ENCODE data around the gene GAB2. TPM values are rescaled to one million over a fixed set of nuclear protein-coding genes. Genes with fewer than 3 reads are reported as not detected.
"Not testable (repeated sequence)": the region's sequence is repeated elsewhere in the genome, so short reads cannot be mapped to it uniquely, and the experiment has no call there.

The GAB2 gene
- total RNA-seq, 4 donors from 2014 or later = 22.5 to 32.8 (median 30.1) TPM

DNA sequence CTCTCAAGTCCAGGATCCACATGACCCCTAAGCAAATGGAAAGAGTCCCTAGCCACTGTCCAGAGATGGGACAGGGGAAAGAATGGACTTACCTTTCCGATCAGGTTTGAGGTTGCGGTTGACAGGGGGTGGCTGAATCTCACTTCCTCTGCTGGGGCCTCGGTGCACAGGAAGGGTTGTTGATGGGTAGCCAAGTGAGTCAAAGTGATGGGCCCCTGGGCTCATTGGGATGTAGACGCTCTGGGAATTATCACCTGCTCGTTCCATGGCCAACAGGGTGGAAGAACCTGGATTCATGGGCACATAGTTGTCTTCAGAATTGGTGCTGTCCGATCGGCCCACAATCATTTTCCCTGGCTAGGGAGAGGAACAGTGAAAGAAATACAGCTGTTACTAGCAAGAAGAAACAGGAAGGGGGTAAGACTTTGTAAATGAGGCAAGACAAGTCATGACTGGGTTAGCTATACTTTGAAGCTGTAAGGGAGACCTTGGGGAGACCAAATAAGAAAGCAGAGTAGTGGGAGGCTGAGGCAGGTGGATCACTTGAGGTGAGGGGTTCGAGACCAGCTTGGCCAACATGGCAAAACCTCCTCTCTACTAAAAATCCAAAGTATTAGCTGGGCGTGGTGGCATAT, 194.2 kb downstream of the GAB2 start:
- WGBS, 2 donors = 90 to 93% methylated on average over 9 of the region's 9 CpGs
- DNase-seq (ENCODE audit: low spot score in 2 of 2) = no peak
- H3K4me3 ChIP-seq (ENCODE audit: low read depth, poor library complexity, severe bottlenecking) = no peak overlapping the region
- TF ChIP-seq POLR2A (IDR thresholded peaks at IDR 0.05) = no peak
- TF ChIP-seq, protein P1, sequence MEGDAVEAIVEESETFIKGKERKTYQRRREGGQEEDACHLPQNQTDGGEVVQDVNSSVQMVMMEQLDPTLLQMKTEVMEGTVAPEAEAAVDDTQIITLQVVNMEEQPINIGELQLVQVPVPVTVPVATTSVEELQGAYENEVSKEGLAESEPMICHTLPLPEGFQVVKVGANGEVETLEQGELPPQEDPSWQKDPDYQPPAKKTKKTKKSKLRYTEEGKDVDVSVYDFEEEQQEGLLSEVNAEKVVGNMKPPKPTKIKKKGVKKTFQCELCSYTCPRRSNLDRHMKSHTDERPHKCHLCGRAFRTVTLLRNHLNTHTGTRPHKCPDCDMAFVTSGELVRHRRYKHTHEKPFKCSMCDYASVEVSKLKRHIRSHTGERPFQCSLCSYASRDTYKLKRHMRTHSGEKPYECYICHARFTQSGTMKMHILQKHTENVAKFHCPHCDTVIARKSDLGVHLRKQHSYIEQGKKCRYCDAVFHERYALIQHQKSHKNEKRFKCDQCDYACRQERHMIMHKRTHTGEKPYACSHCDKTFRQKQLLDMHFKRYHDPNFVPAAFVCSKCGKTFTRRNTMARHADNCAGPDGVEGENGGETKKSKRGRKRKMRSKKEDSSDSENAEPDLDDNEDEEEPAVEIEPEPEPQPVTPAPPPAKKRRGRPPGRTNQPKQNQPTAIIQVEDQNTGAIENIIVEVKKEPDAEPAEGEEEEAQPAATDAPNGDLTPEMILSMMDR (IDR thresholded peaks at IDR 0.05) = no peak
- intact Hi-C loops (cut with DNase I; ENCODE audit: low total_unique reads) = loop anchor here (10.0 kb wide), 1 partner anchor 341 kb away; no protein-coding TSS in a partner anchor

DNA sequence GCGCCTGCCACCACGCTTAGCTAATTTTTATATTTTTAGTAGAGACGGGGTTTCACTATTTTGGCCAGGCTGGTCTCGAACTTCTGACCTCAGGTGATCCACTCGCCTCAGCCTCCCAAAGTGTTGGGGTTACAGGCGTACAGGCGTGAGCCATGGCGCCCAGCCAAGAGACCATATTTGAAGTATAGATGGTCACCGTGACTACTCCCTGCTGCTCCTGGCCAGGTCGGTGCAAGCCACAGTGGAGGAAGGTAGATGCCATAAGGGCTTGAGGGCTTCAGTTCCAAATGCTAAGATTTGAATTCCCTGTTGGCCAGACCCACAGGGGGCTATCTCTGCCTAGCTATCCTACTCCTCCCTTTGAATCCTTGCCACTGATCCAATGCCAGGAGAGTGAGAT, 194.9 kb downstream of the GAB2 start:
- H3K4me3 ChIP-seq (ENCODE audit: low read depth, poor library complexity, severe bottlenecking); DNase-seq (ENCODE audit: low spot score in 2 of 2): not testable (repeated sequence)
- 78 to 86% methylated on average over 10 of the region's 10 CpGs for WGBS, 2 donors
- intact Hi-C loops (cut with DNase I; ENCODE audit: low total_unique reads) = loop anchor here (10.0 kb wide), 1 partner anchor 342 kb away; no protein-coding TSS in a partner anchor

DNA sequence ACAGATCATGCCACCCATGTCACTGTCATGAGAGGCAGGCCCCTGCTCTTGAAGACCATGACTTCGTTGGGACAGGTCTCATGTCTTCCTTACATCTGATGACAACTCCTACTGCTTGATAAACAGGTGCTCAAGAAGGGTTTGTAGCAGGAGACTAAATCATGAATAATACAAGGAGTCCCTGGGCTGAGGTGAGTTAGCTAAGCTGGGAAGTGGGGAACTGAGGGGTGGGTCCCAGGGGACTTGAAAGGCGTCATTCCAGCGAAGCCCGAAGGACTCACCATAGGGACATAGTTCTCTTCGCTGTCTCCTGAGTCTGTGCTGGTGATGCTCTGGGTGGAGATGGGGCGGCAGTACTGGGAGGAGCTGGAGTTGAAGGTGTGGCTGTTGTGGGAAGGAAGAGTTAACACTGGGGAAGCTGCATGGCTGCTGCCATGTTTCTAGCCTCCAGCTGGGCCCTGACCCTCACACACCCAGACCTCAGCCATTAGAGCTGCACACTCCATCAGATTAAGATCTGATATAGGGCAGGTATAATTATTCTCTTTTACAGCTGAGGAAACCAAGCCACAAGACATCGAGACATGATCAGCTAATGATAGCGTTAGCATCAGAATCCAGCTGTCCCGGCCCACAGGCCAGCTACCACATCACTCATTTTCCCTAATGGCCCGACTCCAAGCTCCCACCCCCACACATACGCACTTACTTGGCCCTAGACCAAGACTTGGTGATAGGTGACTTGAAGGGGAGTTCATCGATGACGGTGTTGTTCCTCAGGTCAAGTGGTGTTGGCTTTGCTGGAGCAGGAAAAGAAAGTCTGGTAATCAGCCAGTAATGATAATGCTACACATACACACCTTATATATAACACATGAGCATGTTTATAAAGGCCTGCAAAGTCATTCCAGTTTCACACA, 196.0 kb downstream of the GAB2 start:
- 86 to 89% methylated on average over 13 of the region's 13 CpGs for WGBS, 2 donors
- intact Hi-C loops (cut with DNase I; ENCODE audit: low total_unique reads) = loop anchor here (10.0 kb wide), 1 partner anchor 343 kb away; no protein-coding TSS in a partner anchor
- TF ChIP-seq, protein P1 (IDR thresholded peaks at IDR 0.05) = no peak
- TF ChIP-seq POLR2A (IDR thresholded peaks at IDR 0.05) = no peak
- DNase-seq (ENCODE audit: low spot score in 2 of 2) = no peak
- H3K4me3 ChIP-seq (ENCODE audit: low read depth, poor library complexity, severe bottlenecking) = no peak overlapping the region

DNA sequence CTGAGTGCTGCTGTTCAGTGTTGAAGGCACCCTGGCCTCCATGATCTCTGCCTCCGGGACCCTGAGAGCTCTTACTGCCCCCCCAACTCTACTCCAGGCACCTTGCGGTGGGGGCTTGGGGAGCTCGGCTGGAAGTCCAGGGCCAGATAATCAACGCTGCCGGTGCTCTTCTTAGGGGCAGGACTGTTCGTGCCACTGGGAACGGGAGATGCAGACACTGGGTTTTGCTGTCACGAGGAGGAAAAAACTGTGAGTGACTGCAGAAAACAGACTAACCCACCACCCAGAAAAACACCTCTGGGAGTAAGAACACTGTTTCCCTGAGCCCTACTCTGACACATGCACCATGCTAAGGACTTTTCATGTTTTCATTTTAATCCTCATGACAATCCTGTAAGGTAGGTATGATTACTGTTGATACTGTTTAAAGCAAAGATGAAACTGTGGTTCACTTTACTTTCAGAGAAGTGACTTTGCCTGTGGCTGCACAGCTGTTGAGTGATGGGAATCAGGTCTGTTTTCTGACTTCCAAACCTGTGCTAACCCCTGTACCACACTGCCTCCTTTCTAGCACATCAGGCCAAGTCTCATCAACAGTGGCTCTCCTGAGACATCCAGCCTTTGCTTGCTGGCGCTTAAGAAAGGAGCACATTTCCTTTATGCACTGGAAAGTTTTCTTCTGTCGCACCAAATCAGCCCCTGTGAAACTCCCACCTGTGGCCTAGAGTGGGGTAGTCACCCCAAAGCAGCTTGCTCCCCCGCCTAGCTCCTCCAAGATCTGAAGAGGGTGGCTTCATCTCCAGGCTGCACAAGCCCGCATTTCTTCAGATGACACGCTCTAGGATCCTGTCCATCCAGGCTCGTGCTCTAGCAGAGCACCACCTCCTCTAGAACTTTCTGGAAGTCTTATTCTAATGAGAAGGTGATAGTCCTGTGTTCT, 197.1 kb downstream of the GAB2 start:
- TF ChIP-seq, protein P1 (IDR thresholded peaks at IDR 0.05) = no peak
- no peak for TF ChIP-seq POLR2A (IDR thresholded peaks at IDR 0.05)
- DNase-seq (ENCODE audit: low spot score in 2 of 2) = peak in 1 of 2 donors; percentile 68
- no peak overlapping the region for H3K4me3 ChIP-seq (ENCODE audit: low read depth, poor library complexity, severe bottlenecking)
- WGBS, 2 donors = 95 to 97% methylated on average over 13 to 14 of the region's 14 CpGs
- intact Hi-C loops (cut with DNase I; ENCODE audit: low total_unique reads) = loop anchor here (10.0 kb wide), 1 partner anchor 344 kb away; no protein-coding TSS in a partner anchor

DNA sequence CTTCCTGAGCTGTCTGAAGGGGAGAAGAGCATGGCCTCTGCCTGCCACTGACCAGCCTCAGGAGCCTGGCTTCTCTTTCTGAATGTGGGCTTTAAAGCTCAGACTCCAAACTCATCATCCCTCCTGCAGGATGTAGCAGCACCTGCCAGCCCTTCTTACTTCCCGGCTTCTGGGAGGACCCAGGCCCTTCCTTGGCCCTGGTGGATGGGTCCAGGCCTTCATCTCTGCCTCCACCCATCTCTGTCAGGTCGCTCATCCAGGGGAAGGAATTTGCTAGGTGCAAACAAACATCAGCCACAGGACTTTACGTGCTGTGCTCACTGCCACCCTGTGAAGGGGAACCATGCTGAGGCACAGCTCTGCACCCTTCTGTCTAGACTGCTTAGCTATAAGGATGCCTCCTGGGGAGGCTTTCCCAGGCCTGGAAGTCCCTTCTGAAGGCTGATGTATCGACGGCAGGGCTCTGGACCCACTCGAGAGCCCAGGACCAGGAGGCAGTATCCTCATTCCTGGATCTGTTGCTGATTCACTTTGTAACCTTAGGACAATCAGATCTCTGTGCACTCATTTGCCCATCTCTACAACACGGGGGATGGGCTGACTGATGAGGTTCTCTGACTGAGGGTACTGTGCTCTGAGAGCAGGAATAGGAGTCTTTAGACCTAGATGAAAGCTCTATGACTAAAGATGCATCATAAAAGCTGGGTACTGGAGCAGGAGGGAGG, 198.0 kb downstream of the GAB2 start:
- 94% methylated on average over 7 of the region's 7 CpGs for WGBS, 2 donors
- intact Hi-C loops (cut with DNase I; ENCODE audit: low total_unique reads) = loop anchor here (10.0 kb wide), 1 partner anchor 345 kb away; no protein-coding TSS in a partner anchor
- TF ChIP-seq, protein P1 (IDR thresholded peaks at IDR 0.05) = no peak
- TF ChIP-seq POLR2A (IDR thresholded peaks at IDR 0.05) = no peak
- DNase-seq (ENCODE audit: low spot score in 2 of 2) = peak in 1 of 2 donors; percentile 36
- no peak overlapping the region for H3K4me3 ChIP-seq (ENCODE audit: low read depth, poor library complexity, severe bottlenecking)

Data from lower leg skin (tissue), 4 donors.